Measurements from ENCODE around the gene NSUN5.

NSUN5 gene

DNA sequence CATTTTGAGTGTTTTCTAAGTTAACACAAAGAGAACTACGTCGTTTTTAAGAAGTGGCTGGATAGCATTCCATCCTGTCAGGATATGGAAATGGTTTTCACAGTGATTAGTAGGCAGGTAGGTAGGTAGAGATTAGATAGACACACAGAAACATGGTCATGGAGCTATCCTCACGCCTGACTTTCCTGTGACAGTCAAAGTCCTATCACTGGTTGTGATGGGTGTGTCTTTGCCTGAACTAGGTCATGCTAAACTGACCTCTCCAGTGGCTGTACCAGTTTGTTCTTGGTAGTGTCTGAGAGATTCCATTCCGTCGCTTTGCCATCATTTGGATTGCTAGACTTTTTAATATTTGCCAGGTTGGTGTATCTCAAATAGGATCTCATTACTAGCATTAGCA, 47.5 kb upstream of the NSUN5 start:
- no peak overlapping the region for H3K4me3 ChIP-seq (ENCODE audit: low read depth, low read length)
- H3K27ac ChIP-seq (ENCODE audit: extremely low read depth, low read depth, low read length): no peak overlapping the region
- TF ChIP-seq BCL6B (tag by site-specific recombination; IDR thresholded peaks at IDR 0.05) (no peak), ZNF660 (tag by site-specific recombination; IDR thresholded peaks at IDR 0.05) (no peak), ZFP3 (tag by site-specific recombination; IDR thresholded peaks at IDR 0.05; ENCODE audit: low read depth) (no peak), SP7 (tag by site-specific recombination; IDR thresholded peaks at IDR 0.05) (no peak), GLIS1 (tag by site-specific recombination; IDR thresholded peaks at IDR 0.05) (no peak), ZNF184 (tag by site-specific recombination; IDR thresholded peaks at IDR 0.05) (no peak), TSHZ1 (tag by site-specific recombination; IDR thresholded peaks at IDR 0.05; ENCODE audit: borderline replicate concordance) (no peak), GLI4 (tag by site-specific recombination; IDR thresholded peaks at IDR 0.05) (no peak), ZNF366 (tag by site-specific recombination; conservative IDR thresholded peaks at IDR 0.05) (no peak), ZNF561 (tag by site-specific recombination; IDR thresholded peaks at IDR 0.05; ENCODE audit: borderline replicate concordance) (no peak)
- TF ChIP-seq, protein P1, sequence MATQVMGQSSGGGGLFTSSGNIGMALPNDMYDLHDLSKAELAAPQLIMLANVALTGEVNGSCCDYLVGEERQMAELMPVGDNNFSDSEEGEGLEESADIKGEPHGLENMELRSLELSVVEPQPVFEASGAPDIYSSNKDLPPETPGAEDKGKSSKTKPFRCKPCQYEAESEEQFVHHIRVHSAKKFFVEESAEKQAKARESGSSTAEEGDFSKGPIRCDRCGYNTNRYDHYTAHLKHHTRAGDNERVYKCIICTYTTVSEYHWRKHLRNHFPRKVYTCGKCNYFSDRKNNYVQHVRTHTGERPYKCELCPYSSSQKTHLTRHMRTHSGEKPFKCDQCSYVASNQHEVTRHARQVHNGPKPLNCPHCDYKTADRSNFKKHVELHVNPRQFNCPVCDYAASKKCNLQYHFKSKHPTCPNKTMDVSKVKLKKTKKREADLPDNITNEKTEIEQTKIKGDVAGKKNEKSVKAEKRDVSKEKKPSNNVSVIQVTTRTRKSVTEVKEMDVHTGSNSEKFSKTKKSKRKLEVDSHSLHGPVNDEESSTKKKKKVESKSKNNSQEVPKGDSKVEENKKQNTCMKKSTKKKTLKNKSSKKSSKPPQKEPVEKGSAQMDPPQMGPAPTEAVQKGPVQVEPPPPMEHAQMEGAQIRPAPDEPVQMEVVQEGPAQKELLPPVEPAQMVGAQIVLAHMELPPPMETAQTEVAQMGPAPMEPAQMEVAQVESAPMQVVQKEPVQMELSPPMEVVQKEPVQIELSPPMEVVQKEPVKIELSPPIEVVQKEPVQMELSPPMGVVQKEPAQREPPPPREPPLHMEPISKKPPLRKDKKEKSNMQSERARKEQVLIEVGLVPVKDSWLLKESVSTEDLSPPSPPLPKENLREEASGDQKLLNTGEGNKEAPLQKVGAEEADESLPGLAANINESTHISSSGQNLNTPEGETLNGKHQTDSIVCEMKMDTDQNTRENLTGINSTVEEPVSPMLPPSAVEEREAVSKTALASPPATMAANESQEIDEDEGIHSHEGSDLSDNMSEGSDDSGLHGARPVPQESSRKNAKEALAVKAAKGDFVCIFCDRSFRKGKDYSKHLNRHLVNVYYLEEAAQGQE (tag by site-specific recombination; IDR thresholded peaks at IDR 0.05): no peak
- ChIA-PET POLR2A (interaction anchor here (0.7 kb wide), 1 partner anchor 41 kb away, joined by 4 read pairs; no protein-coding TSS in a partner anchor), CTCF (interaction anchor here (1.2 kb wide), 1 partner anchor 96 kb away, joined by 4 read pairs; no protein-coding TSS in a partner anchor)
- no peaks in the 10 kb centered on the region for H3K9me3 ChIP-seq (ENCODE audit: control insufficient read depth, insufficient read depth, low read depth, low read length)
- H3K36me3 ChIP-seq (ENCODE audit: control insufficient read depth in 2 of 2, insufficient read depth in 1 of 2, low read length in 2 of 2): no peaks in the 10 kb centered on the region
- peaks cover 6% of the 10 kb centered on the region for H3K4me1 ChIP-seq (ENCODE audit: control insufficient read depth, insufficient read depth, low read length)

DNA sequence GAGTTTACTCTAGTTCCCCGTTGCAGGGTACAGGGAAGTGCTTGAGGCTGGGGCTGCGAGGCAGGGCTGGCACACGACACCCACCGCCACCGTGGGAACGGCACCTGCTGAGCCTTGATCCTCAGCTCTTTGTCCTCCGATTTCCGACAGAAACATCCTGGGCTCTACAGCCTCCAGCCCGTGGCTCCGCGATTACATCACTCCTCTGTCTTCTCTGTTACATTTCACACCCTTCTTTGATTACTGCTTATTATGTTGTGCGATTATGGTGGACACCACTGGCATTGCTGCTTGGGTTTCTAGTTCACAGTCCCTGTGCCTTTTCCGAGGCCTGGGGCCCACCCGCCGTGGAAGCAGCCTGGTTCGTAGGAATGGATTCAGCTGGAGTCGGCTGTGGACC, 46.2 kb upstream of the NSUN5 start:
- peaks cover 6% of the 10 kb centered on the region for H3K4me1 ChIP-seq (ENCODE audit: control insufficient read depth, insufficient read depth, low read length)
- H3K9me3 ChIP-seq (ENCODE audit: control insufficient read depth, insufficient read depth, low read depth, low read length): no peaks in the 10 kb centered on the region
- ChIA-PET POLR2A (no interaction called here), CTCF (no interaction called here)
- no peak overlapping the region for H3K4me3 ChIP-seq (ENCODE audit: low read depth, low read length)
- H3K27ac ChIP-seq (ENCODE audit: extremely low read depth, low read depth, low read length): no peak overlapping the region
- H3K36me3 ChIP-seq (ENCODE audit: control insufficient read depth in 2 of 2, insufficient read depth in 1 of 2, low read length in 2 of 2): no peaks in the 10 kb centered on the region
- TF ChIP-seq KLF8 (tag by site-specific recombination; IDR thresholded peaks at IDR 0.05): no peak
- no peak for TF ChIP-seq ZSCAN30 (tag by site-specific recombination; IDR thresholded peaks at IDR 0.05)
- TF ChIP-seq, protein P2, sequence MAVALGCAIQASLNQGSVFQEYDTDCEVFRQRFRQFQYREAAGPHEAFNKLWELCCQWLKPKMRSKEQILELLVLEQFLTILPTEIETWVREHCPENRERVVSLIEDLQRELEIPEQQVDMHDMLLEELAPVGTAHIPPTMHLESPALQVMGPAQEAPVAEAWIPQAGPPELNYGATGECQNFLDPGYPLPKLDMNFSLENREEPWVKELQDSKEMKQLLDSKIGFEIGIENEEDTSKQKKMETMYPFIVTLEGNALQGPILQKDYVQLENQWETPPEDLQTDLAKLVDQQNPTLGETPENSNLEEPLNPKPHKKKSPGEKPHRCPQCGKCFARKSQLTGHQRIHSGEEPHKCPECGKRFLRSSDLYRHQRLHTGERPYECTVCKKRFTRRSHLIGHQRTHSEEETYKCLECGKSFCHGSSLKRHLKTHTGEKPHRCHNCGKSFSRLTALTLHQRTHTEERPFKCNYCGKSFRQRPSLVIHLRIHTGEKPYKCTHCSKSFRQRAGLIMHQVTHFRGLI (tag by site-specific recombination; IDR thresholded peaks at IDR 0.05): no peak
- TF ChIP-seq, protein P3, sequence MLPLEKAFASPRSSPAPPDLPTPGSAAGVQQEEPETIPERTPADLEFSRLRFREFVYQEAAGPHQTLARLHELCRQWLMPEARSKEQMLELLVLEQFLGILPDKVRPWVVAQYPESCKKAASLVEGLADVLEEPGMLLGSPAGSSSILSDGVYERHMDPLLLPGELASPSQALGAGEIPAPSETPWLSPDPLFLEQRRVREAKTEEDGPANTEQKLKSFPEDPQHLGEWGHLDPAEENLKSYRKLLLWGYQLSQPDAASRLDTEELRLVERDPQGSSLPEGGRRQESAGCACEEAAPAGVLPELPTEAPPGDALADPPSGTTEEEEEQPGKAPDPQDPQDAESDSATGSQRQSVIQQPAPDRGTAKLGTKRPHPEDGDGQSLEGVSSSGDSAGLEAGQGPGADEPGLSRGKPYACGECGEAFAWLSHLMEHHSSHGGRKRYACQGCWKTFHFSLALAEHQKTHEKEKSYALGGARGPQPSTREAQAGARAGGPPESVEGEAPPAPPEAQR (tag by site-specific recombination; IDR thresholded peaks at IDR 0.05): no peak
